Spleen (tissue), 7 donors: ENCODE data around the gene CCL4L2.

Source experiments
- CTCF ChIP-seq, 11 experiments: fragments of 200-600 bp in 7 of 11; fragments of 450-650 bp in 4 of 11; sonication (generic) in 4 of 11; IDR thresholded peaks in 8 of 11; conservative IDR thresholded peaks in 3 of 11; 1 replicate in 7 of 11; 2 replicates in 4 of 11; pipeline versions ENCODE4 v1.4.0 to v1.8.0; 2016 to 2021; ENCODE audit warnings: antibody characterized with exemption in 11 of 11, inconsistent platforms in 4 of 11, mild to moderate bottlenecking in 1 of 11
- POLR2A ChIP-seq, 3 donors: fragments of 450-650 bp; IDR thresholded peaks; one replicate each; pipeline ENCODE4 v1.5.1; 2017; ENCODE audit warnings: antibody characterized with exemption in 3 of 3, mild to moderate bottlenecking in 1 of 3
- POLR2AphosphoS5 ChIP-seq, 3 donors: sonication (generic); formaldehyde crosslinking; IDR thresholded peaks; one replicate each; pipeline ENCODE4 v1.5.1; 2017; ENCODE audit warnings: antibody characterized with exemption in 3 of 3
- donor health status: DM: no; HTN: no; CAD: no; lungs with moderate emphysema.
- donor health status: DM: no; HTN: no; CAD: no.
- donor health status: DM: no; HTN: no; CAD: no.

- TF ChIP-seq CTCF (IDR thresholded peaks at IDR 0.05 in 8 of 11, conservative IDR thresholded peaks at IDR 0.05 in 3 of 11), result no peak
- TF ChIP-seq POLR2A (IDR thresholded peaks at IDR 0.05), result no peak
- no peak for TF ChIP-seq POLR2AphosphoS5 (IDR thresholded peaks at IDR 0.05)
Observed at GRCh38 chr17:36205637-36206485, 5.0 kb upstream of the CCL4L2 start.
